KOPT-K1 (cell line): ENCODE measurements around the gene SNAPC1.
"Not testable (repeated sequence)": the region's sequence is repeated elsewhere in the genome, so short reads cannot be mapped to it uniquely, and the experiment has no call there.

Source experiments
- H3K27ac ChIP-seq: fragments of 200-600 bp; sonication (generic); 2 replicates; pipeline ENCODE4 v1.5.1; 2016; ENCODE audit warnings: antibody characterized with exemption, mild to moderate bottlenecking, low read depth, low read length; ENCODE audit not compliant: poor library complexity, severe bottlenecking
- H3K36me3 ChIP-seq: fragments of 200-600 bp; sonication (generic); 2 replicates; pipeline ENCODE4 v1.5.1; 2017; ENCODE audit warnings: antibody characterized with exemption, mild to moderate bottlenecking, low read length, moderate library complexity; ENCODE audit not compliant: insufficient read depth
- H3K9me3 ChIP-seq: fragments of 200-600 bp; sonication (generic); 2 replicates; pipeline ENCODE4 v1.5.1; 2017; ENCODE audit warnings: antibody characterized with exemption, low read length, mild to moderate bottlenecking; ENCODE audit not compliant: insufficient read depth, poor library complexity, severe bottlenecking

The SNAPC1 gene

GRCh38 chr14:61742371-61742770 is 19.8 kb upstream of the SNAPC1 start:
- H3K27ac ChIP-seq = no peak overlapping the region
- no peaks in the 10 kb centered on the region for H3K9me3 ChIP-seq
- peaks cover 100% of the 10 kb centered on the region for H3K36me3 ChIP-seq

- Histone ChIP-seq H3K9me3 (no peaks in the 10 kb centered on the region), H3K27ac (no peak overlapping the region), H3K36me3 (peaks cover 100% of the 10 kb centered on the region)
These were observed 18.0 kb upstream of the SNAPC1 start for GRCh38 chr14:61744238-61744637.

DNA sequence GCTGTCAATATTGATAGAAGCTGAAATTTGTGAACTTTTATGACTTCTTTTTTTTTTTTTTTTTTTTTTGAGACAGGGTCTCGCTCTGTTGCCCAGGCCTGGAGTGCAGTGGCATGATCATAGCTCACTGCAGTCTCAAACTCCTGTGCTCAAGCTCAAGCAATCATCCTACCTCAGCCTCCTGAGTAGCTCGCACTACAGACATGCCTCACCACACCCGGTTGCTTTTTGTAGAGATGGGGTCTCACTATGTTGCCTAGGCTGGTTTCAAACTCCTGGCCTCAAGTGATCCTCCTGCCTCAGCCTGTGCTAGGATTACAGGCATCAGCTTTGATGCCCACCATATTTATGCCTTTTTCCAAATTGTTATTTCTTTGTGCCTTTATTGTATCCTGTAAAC is 15.9 kb upstream of the SNAPC1 start:
- H3K36me3 ChIP-seq = peaks cover 83% of the 10 kb centered on the region
- H3K27ac ChIP-seq, H3K9me3 ChIP-seq: not testable (repeated sequence)

GRCh38 chr14:61746881-61747280 is 15.3 kb upstream of the SNAPC1 start:
- H3K27ac ChIP-seq = no peak overlapping the region
- no peaks in the 10 kb centered on the region for H3K9me3 ChIP-seq
- H3K36me3 ChIP-seq = peaks cover 78% of the 10 kb centered on the region

DNA sequence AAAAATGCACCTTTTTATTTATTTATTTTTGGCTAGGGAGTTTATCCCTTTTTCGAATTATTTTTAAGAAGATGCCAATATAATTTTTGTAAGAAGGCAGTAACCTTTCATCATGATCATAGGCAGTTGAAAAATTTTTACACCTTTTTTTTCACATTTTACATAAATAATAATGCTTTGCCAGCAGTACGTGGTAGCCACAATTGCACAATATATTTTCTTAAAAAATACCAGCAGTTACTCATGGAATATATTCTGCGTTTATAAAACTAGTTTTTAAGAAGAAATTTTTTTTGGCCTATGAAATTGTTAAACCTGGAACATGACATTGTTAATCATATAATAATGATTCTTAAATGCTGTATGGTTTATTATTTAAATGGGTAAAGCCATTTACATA is 14.9 kb upstream of the SNAPC1 start:
- Histone ChIP-seq H3K9me3 (no peaks in the 10 kb centered on the region), H3K36me3 (peaks cover 73% of the 10 kb centered on the region), H3K27ac (no peak overlapping the region)

GRCh38 chr14:61749264-61749663 is 13.0 kb upstream of the SNAPC1 start:
- Histone ChIP-seq H3K9me3 (no peaks in the 10 kb centered on the region), H3K27ac (no peak overlapping the region), H3K36me3 (peaks cover 54% of the 10 kb centered on the region)

DNA sequence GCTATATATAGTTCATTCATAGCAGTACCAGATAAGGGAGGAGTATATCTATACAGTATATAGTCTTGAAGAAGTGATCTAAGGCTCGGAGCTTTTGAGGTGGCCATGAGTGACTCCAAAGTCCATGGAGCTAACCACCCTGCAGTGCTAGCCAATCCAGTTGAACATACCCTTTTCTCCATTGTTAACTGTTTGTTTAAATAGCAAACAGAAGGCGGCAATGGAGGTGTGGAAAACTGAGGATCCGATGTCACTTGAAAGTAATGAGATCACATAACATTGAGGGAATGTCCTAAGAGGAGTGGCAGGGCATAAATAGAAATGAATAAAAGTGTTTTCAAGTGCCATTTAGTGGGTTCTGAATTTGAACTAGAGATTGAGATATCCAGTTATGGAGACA is 12.4 kb upstream of the SNAPC1 start:
- H3K36me3 ChIP-seq = peaks cover 48% of the 10 kb centered on the region
- no peak overlapping the region for H3K27ac ChIP-seq
- H3K9me3 ChIP-seq = no peaks in the 10 kb centered on the region

- Histone ChIP-seq H3K9me3 (no peaks in the 10 kb centered on the region), H3K27ac (peak overlapping the region; percentile 53), H3K36me3 (peaks cover 38% of the 10 kb centered on the region)
These were observed 11.3 kb upstream of the SNAPC1 start for GRCh38 chr14:61750708-61751474.

- Histone ChIP-seq H3K36me3 (peaks cover 31% of the 10 kb centered on the region), H3K27ac (peak overlapping the region; percentile 53), H3K9me3 (no peaks in the 10 kb centered on the region)
These were observed 10.7 kb upstream of the SNAPC1 start for GRCh38 chr14:61751475-61751989.

GRCh38 chr14:61752626-61753025 is 9.6 kb upstream of the SNAPC1 start:
- Histone ChIP-seq H3K36me3 (peaks cover 20% of the 10 kb centered on the region), H3K9me3 (no peaks in the 10 kb centered on the region), H3K27ac (no peak overlapping the region)

- Histone ChIP-seq H3K36me3 (peaks cover 10% of the 10 kb centered on the region), H3K27ac (no peak overlapping the region), H3K9me3 (no peaks in the 10 kb centered on the region)
These were observed 8.6 kb upstream of the SNAPC1 start for GRCh38 chr14:61753631-61754030.

DNA sequence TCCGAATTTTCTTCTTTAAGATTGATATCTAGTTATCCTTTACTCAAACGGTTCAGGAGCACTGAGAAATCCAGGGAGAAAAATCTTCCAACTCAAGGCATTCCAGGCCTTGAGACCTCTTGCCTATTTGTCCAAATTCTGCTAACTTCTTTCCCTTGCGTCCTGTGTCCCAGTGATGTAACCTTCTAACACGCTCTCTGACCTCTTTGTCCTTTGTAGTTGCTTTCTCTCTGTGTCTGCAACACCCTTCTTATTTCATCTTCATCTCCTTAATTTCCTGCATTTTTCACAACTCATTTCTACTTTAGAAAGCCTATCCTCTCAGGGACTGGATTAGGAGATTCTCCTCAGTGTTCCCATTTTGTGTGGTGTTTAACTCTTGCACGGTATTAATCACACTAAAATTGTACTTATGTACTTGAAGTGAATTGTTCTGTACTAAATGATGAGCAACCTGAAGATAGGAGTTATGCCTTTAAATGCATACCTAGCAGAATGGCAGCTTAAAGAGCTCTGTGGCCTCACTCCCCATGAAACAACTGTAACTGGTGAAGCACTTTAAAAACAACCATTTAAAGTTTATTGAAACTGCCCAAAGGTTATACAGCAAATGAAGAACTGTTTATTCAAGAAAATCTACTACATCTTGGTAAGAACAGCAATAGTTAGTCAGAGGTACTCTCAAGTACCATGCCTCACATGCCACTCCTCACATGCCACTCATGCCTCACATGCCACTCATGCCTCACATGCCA is 7.4 kb upstream of the SNAPC1 start:
- Histone ChIP-seq H3K36me3 (no peaks in the 10 kb centered on the region), H3K27ac (no peak overlapping the region), H3K9me3 (no peaks in the 10 kb centered on the region)

- not testable (repeated sequence) for H3K36me3 ChIP-seq, H3K9me3 ChIP-seq, H3K27ac ChIP-seq
These were observed 6.9 kb upstream of the SNAPC1 start for GRCh38 chr14:61755382-61755742.

DNA sequence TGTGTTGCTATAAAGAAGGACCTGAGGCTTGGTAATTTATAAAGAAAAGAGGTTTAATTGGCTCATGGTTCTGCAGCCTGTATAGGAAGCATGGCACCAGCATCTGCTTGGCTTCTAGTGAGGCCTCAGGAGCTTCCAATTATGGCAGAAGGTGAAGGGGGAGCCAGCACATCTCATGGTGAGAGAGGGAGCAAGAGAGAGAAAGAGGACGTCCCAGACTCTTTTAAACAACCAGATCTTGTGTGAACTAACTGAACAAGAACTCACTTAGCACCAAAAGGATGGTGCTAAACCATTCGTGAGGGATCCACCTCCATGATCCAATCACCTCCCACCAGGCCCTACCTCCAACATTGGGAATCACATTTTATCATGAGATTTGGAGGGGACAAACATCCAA is 6.1 kb upstream of the SNAPC1 start:
- Histone ChIP-seq H3K36me3 (no peaks in the 10 kb centered on the region), H3K27ac (no peak overlapping the region), H3K9me3 (no peaks in the 10 kb centered on the region)

- H3K27ac ChIP-seq = no peak overlapping the region
- no peaks in the 10 kb centered on the region for H3K36me3 ChIP-seq
- no peaks in the 10 kb centered on the region for H3K9me3 ChIP-seq
These were observed 2.3 kb upstream of the SNAPC1 start for GRCh38 chr14:61759878-61760277.

GRCh38 chr14:61761557-61761956 is 663 bp upstream of the SNAPC1 start:
- Histone ChIP-seq H3K36me3 (peaks cover 10% of the 10 kb centered on the region; the same call in 1 of the 2 replicates), H3K9me3 (no peaks in the 10 kb centered on the region), H3K27ac (peak overlapping the region; percentile 76)
